Left lung (tissue), 10 donors: ENCODE results near the gene ADGRB3. TPM values are rescaled to one million over a fixed set of nuclear protein-coding genes. Genes with fewer than 3 reads are reported as not detected.
"Not testable (repeated sequence)": the region's sequence is repeated elsewhere in the genome, so short reads cannot be mapped to it uniquely, and the experiment has no call there.

Source experiments
- ATAC-seq: fragments of 200-7000 bp; cut with Tn5 transposase; one replicate; pipeline ENCODE4 v1.9.1; 2020; ENCODE audit warnings: moderate library complexity
- DNase-seq, 4 donors: peaks; one replicate each; pipeline ENCODE4 v3.0.0-alpha.2; 2013 to 2020
- H3K27ac ChIP-seq, 2 donors: fragments of 200-600 bp; sonication (generic) in 1 of 2; one replicate each; pipeline versions ENCODE4 v1.5.0 to v1.8.0; 2020 to 2021
- H3K27me3 ChIP-seq, 2 donors: fragments of 200-600 bp; sonication (generic) in 1 of 2; one replicate each; pipeline versions ENCODE4 v1.5.0 to v1.8.0; 2020 to 2021
- H3K36me3 ChIP-seq, 2 donors: fragments of 200-600 bp; sonication (generic) in 1 of 2; one replicate each; pipeline versions ENCODE4 v1.5.0 to v1.8.0; 2020 to 2021
- H3K4me1 ChIP-seq, 2 donors: fragments of 200-600 bp; one replicate each; pipeline ENCODE4 v1.8.0; 2021
- H3K4me3 ChIP-seq, 2 donors: fragments of 200-600 bp; sonication (generic) in 1 of 2; one replicate each; pipeline versions ENCODE4 v1.5.0 to v1.8.0; 2020 to 2021; ENCODE audit warnings: mild to moderate bottlenecking in 1 of 2
- H3K9me3 ChIP-seq, 2 donors: fragments of 200-600 bp; sonication (generic) in 1 of 2; one replicate each; pipeline versions ENCODE4 v1.5.0 to v1.8.0; 2020 to 2021
- CTCF ChIP-seq, 2 donors: fragments of 200-600 bp; sonication (generic) in 1 of 2; IDR thresholded peaks; one replicate each; pipeline versions ENCODE4 v1.5.0 to v1.8.0; 2021; ENCODE audit warnings: antibody characterized with exemption in 2 of 2
- intact Hi-C, 2 donors: fragments of 100-400 bp; cut with DNase I; formaldehyde crosslinking; loops; one replicate each; pipeline versions ENCODE4 v1.11.2 to v1.14.2; 2022
- polyA plus RNA-seq, 6 donors: library from polyadenylated mRNA; unstranded; fragments of 120-200 nt; gene quantifications; one replicate each; pipeline ENCODE4 v1.2.1, GENCODE V29; 2013; ENCODE audit not compliant: insufficient read length in 6 of 6
- total RNA-seq, 2 donors: library from RNA; stranded (reverse); fragmentation: NEBNext Ultra II Directional; extraction: Animal tissue kit (Norgen Biotek cat#: 25700); gene quantifications; one replicate each; pipeline ENCODE4 v1.2.1, GENCODE V29; 2021
- donor health status: DM: no; HTN: yes; CAD: no.
- donor health status: DM: no; HTN: no; CAD: no.

The ADGRB3 gene
- total and polyA plus RNA-seq, 8 donors, result 2.0 to 22.4 (median 13.7) TPM

- Histone ChIP-seq H3K36me3 (no peaks in the 10 kb centered on the region), H3K27me3 (no peaks in the 10 kb centered on the region), H3K9me3 (peaks cover 0 to 14% of the 10 kb centered on the region in 2 donors), H3K4me1 (no peaks in the 10 kb centered on the region), H3K27ac (no peak overlapping the region), H3K4me3 (no peak overlapping the region)
- intact Hi-C loops, result no loop called here
- TF ChIP-seq CTCF (IDR thresholded peaks at IDR 0.05), result no peak
- ATAC-seq (no peak), DNase-seq (no peak)
Observed at GRCh38 chr6:69116658-69117057, 481.6 kb downstream of the ADGRB3 start.

- intact Hi-C loops, H3K4me1 ChIP-seq, H3K27me3 ChIP-seq, H3K36me3 ChIP-seq, H3K9me3 ChIP-seq, H3K4me3 ChIP-seq, H3K27ac ChIP-seq, ATAC-seq: not testable (repeated sequence)
- peak in 1 of 4 donors; percentile 46 for DNase-seq
Observed at GRCh38 chr6:69121461-69122406, 486.7 kb downstream of the ADGRB3 start.

GRCh38 chr6:69122407-69122773, 487.3 kb downstream of the ADGRB3 start:
- no peak for DNase-seq
- H3K36me3 ChIP-seq, result no peaks in the 10 kb centered on the region
- no peak for ATAC-seq
- no peaks in the 10 kb centered on the region for H3K27me3 ChIP-seq
- H3K4me1 ChIP-seq, result no peaks in the 10 kb centered on the region
- TF ChIP-seq CTCF (IDR thresholded peaks at IDR 0.05), result no peak
- intact Hi-C loops, result no loop called here
- H3K27ac ChIP-seq, result no peak overlapping the region
- no peak overlapping the region for H3K4me3 ChIP-seq
- no peaks in the 10 kb centered on the region for H3K9me3 ChIP-seq

GRCh38 chr6:69128411-69128810, 493.3 kb downstream of the ADGRB3 start:
- no peaks in the 10 kb centered on the region for H3K4me1 ChIP-seq
- intact Hi-C loops, result no loop called here
- no peak for ATAC-seq

DNA sequence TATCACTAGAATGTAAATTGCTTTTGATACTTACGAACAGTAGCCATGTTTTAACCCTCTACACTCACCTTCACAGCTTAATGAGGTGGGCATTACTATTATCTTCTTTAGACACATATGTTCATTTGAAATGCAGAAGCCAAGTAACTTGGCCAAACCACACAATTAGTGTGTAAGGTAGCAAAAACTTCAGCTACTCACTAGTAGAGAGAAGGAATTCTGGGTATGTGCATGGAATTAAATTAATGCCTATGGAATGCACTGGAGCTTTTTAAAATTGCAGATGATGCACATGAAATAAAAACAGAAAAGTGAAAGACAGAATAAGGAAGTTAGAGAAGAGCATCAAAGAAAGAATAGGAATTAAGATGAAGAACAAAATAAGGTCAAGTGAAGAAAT, 494.0 kb downstream of the ADGRB3 start:
- H3K9me3 ChIP-seq, result no peaks in the 10 kb centered on the region

More at GRCh38 chr6:69128411-69128810, 493.3 kb downstream of the ADGRB3 start:
- Histone ChIP-seq H3K36me3 (no peaks in the 10 kb centered on the region), H3K27me3 (no peaks in the 10 kb centered on the region), H3K27ac (no peak overlapping the region), H3K9me3 (no peaks in the 10 kb centered on the region), H3K4me3 (no peak overlapping the region)
- no peak for DNase-seq
- TF ChIP-seq CTCF (IDR thresholded peaks at IDR 0.05), result no peak

More for the DNA sequence above, 494.0 kb downstream of the ADGRB3 start:
- no peak for TF ChIP-seq CTCF (IDR thresholded peaks at IDR 0.05)
- intact Hi-C loops, result no loop called here
- no peak for DNase-seq
- Histone ChIP-seq H3K27me3 (no peaks in the 10 kb centered on the region), H3K4me3 (no peak overlapping the region), H3K36me3 (no peaks in the 10 kb centered on the region), H3K4me1 (no peaks in the 10 kb centered on the region), H3K27ac (no peak overlapping the region)
- no peak for ATAC-seq
